DOHH2 (cell line): Measurements from ENCODE around the gene ITPKB.

Experiments used
- H3F3A ChIP-seq: fragments of 200-600 bp; sonication (generic), shearing (Covaris generic); 2 replicates; pipeline ENCODE4 v1.6.0; 2016; ENCODE audit warnings: antibody characterized with exemption, mild to moderate bottlenecking; ENCODE audit not compliant: control insufficient read depth, insufficient read depth
- H3K27ac ChIP-seq: fragments of 200-600 bp; sonication (generic); 2 replicates; pipeline ENCODE4 v1.5.1; 2014; ENCODE audit warnings: low read depth, mild to moderate bottlenecking, low read length, moderate library complexity
- H3K27me3 ChIP-seq: fragments of 200-600 bp; sonication (generic); 2 replicates; pipeline ENCODE4 v1.6.1; 2014; ENCODE audit warnings: mild to moderate bottlenecking, low read length, mixed read lengths; ENCODE audit not compliant: control insufficient read depth
- H3K36me3 ChIP-seq: fragments of 200-600 bp; sonication (generic); 2 replicates; pipeline ENCODE4 v1.6.1; 2014; ENCODE audit warnings: mild to moderate bottlenecking, low read length, moderate library complexity, mixed read lengths; ENCODE audit not compliant: control insufficient read depth
- H3K4me1 ChIP-seq: fragments of 200-600 bp; sonication (generic); 2 replicates; pipeline ENCODE4 v1.6.1; 2014; ENCODE audit warnings: mild to moderate bottlenecking, low read length, mixed read lengths; ENCODE audit not compliant: control insufficient read depth
- H3K4me2 ChIP-seq: fragments of 200-600 bp; sonication (generic); 2 replicates; pipeline ENCODE4 v1.6.0; 2014; ENCODE audit warnings: mild to moderate bottlenecking, low read length, moderate library complexity
- H3K4me3 ChIP-seq: fragments of 200-600 bp; sonication (generic); 2 replicates; pipeline ENCODE4 v1.5.1; 2014; ENCODE audit warnings: mild to moderate bottlenecking, low read length, mixed read lengths
- H3K79me2 ChIP-seq: fragments of 200-600 bp; sonication (generic); 2 replicates; pipeline ENCODE4 v1.6.1; 2014; ENCODE audit warnings: mild to moderate bottlenecking, low read length, mixed read lengths; ENCODE audit not compliant: control insufficient read depth
- H3K9me2 ChIP-seq: fragments of 200-600 bp; sonication (generic); replicated peaks from 2 replicates; pipeline ENCODE4 v1.6.1; 2014; ENCODE audit warnings: mild to moderate bottlenecking, low read length, mixed read lengths; ENCODE audit not compliant: control insufficient read depth
- H3K9me3 ChIP-seq: fragments of 200-600 bp; sonication (generic); 2 replicates; pipeline ENCODE4 v1.6.1; 2014; ENCODE audit warnings: antibody characterized with exemption, low read length, mixed read lengths; ENCODE audit not compliant: control insufficient read depth, insufficient read depth
- H4K20me1 ChIP-seq: fragments of 200-600 bp; sonication (generic); 2 replicates; pipeline ENCODE4 v1.6.0; 2014; ENCODE audit warnings: low read depth, mild to moderate bottlenecking, antibody characterized with exemption, low read length, moderate library complexity; ENCODE audit not compliant: control insufficient read depth, insufficient read depth
- CTCF ChIP-seq: fragments of 200-600 bp; sonication (generic); IDR thresholded peaks from one replicate; pipeline ENCODE4 v1.5.1; 2014; ENCODE audit warnings: antibody characterized with exemption, mild to moderate bottlenecking, low read depth, low read length; ENCODE audit not compliant: poor library complexity, severe bottlenecking
- EZH2phosphoT487 ChIP-seq: fragments of 200-600 bp; sonication (generic); IDR thresholded peaks from 2 replicates; pipeline ENCODE4 v1.6.1; 2017; ENCODE audit warnings: borderline replicate concordance, mild to moderate bottlenecking, antibody characterized with exemption, low read length, moderate library complexity, mixed read lengths

The ITPKB gene

GRCh38 chr1:226590614-226591013, 148.5 kb downstream of the ITPKB start:
- H3K4me1 ChIP-seq = no peaks in the 10 kb centered on the region
- H3K27ac ChIP-seq = no peak overlapping the region
- no peaks in the 10 kb centered on the region for H3K36me3 ChIP-seq
- no peaks in the 10 kb centered on the region for H4K20me1 ChIP-seq
- H3K9me2 ChIP-seq = no peaks in the 10 kb centered on the region
- no peaks in the 10 kb centered on the region for H3K79me2 ChIP-seq
- TF ChIP-seq CTCF (no peak), EZH2phosphoT487 (no peak)
- no peak overlapping the region for H3K4me2 ChIP-seq
- H3K4me3 ChIP-seq = no peak overlapping the region
- H3F3A ChIP-seq = no peaks in the 10 kb centered on the region
- H3K9me3 ChIP-seq = no peaks in the 10 kb centered on the region
- peaks cover 4% of the 10 kb centered on the region; the same call in 1 of the 2 replicates for H3K27me3 ChIP-seq

- H4K20me1 ChIP-seq = no peaks in the 10 kb centered on the region
- no peak overlapping the region for H3K4me3 ChIP-seq
- H3K9me3 ChIP-seq = no peaks in the 10 kb centered on the region
- peaks cover 4% of the 10 kb centered on the region; the same call in 1 of the 2 replicates for H3K27me3 ChIP-seq
- H3K9me2 ChIP-seq = no peaks in the 10 kb centered on the region
- no peaks in the 10 kb centered on the region for H3F3A ChIP-seq
- no peaks in the 10 kb centered on the region for H3K36me3 ChIP-seq
- no peak overlapping the region for H3K4me2 ChIP-seq
- no peak for TF ChIP-seq CTCF
- TF ChIP-seq EZH2phosphoT487 = no peak
- H3K79me2 ChIP-seq = no peaks in the 10 kb centered on the region
- no peak overlapping the region for H3K27ac ChIP-seq
- peaks cover 4% of the 10 kb centered on the region for H3K4me1 ChIP-seq
Measured at GRCh38 chr1:226589008-226589733, 149.9 kb downstream of the ITPKB start.

GRCh38 chr1:226588484-226588883, 150.6 kb downstream of the ITPKB start:
- H3K27ac ChIP-seq = no peak overlapping the region
- H3K9me3 ChIP-seq = no peaks in the 10 kb centered on the region
- H3K4me3 ChIP-seq = no peak overlapping the region
- H3K36me3 ChIP-seq = no peaks in the 10 kb centered on the region
- H3F3A ChIP-seq = no peaks in the 10 kb centered on the region
- peaks cover 8% of the 10 kb centered on the region for H3K4me1 ChIP-seq
- H3K4me2 ChIP-seq = no peak overlapping the region
- no peaks in the 10 kb centered on the region for H3K9me2 ChIP-seq
- TF ChIP-seq EZH2phosphoT487 (no peak), CTCF (no peak)
- peaks cover 4% of the 10 kb centered on the region; the same call in 1 of the 2 replicates for H3K27me3 ChIP-seq
- no peaks in the 10 kb centered on the region for H4K20me1 ChIP-seq
- no peaks in the 10 kb centered on the region for H3K79me2 ChIP-seq
